H9 (cell line): ENCODE results near the gene WDR5. TPM values are rescaled to one million over a fixed set of nuclear protein-coding genes. Genes with fewer than 3 reads are reported as not detected.

Source experiments
- DNase-seq: peaks from one replicate; pipeline ENCODE4 v3.0.0-alpha.2; 2017
- H2AFZ ChIP-seq: one replicate; pipeline ENCODE4 v1.6.1; 2013; ENCODE audit warnings: mild to moderate bottlenecking, low read length, control low read depth, moderate library complexity
- H2AK5ac ChIP-seq: 2 replicates; pipeline ENCODE4 v1.6.1; 2013; ENCODE audit warnings: low read length, control low read depth, mixed read lengths; ENCODE audit not compliant: insufficient read length
- H2BK120ac ChIP-seq: one replicate; pipeline ENCODE4 v1.6.1; 2013; ENCODE audit warnings: low read depth, mild to moderate bottlenecking, low read length, control low read depth, inconsistent platforms; ENCODE audit not compliant: poor library complexity, severe bottlenecking
- H2BK12ac ChIP-seq: 2 replicates; pipeline ENCODE4 v1.6.1; 2013; ENCODE audit warnings: low read length, control low read depth, mixed read lengths, low read depth; ENCODE audit not compliant: insufficient read length
- H2BK15ac ChIP-seq: 2 replicates; pipeline ENCODE4 v1.6.1; 2013; ENCODE audit warnings: low read depth, low read length, control low read depth
- H2BK20ac ChIP-seq: one replicate; pipeline ENCODE4 v1.6.1; 2013; ENCODE audit warnings: low read depth, mild to moderate bottlenecking, low read length, control low read depth, inconsistent platforms; ENCODE audit not compliant: poor library complexity, severe bottlenecking
- H2BK5ac ChIP-seq: 2 replicates; pipeline ENCODE4 v1.6.1; 2013; ENCODE audit warnings: low read length, control low read depth, mixed read lengths; ENCODE audit not compliant: insufficient read length
- H3K14ac ChIP-seq: 2 replicates; pipeline ENCODE4 v1.6.1; 2013; ENCODE audit warnings: low read length, control low read depth; ENCODE audit not compliant: insufficient read depth
- H3K18ac ChIP-seq: 2 replicates; pipeline ENCODE4 v1.6.1; 2013; ENCODE audit warnings: low read depth, mild to moderate bottlenecking, mixed read lengths, low read length, control low read depth; ENCODE audit not compliant: insufficient read length
- H3K23ac ChIP-seq: 2 replicates; pipeline ENCODE4 v1.6.1; 2013; ENCODE audit warnings: low read length, control low read depth, mixed read lengths, low read depth; ENCODE audit not compliant: insufficient read length
- H3K23me2 ChIP-seq: 2 replicates; pipeline ENCODE4 v1.6.1; 2013; ENCODE audit warnings: low read depth, mild to moderate bottlenecking, mixed read lengths, low read length, control low read depth; ENCODE audit not compliant: insufficient read length, poor library complexity, severe bottlenecking
- H3K27ac ChIP-seq: 2 replicates; pipeline ENCODE4 v1.5.1; 2013; ENCODE audit warnings: low read length, control low read depth, mixed read lengths, low read depth; ENCODE audit not compliant: insufficient read length
- H3K27me3 ChIP-seq: 2 replicates; pipeline ENCODE4 v1.6.1; 2013; ENCODE audit warnings: low read length, control low read depth, inconsistent platforms; ENCODE audit not compliant: insufficient read depth
- H3K4ac ChIP-seq: 2 replicates; pipeline ENCODE4 v1.6.1; 2013; ENCODE audit warnings: low read depth, mild to moderate bottlenecking, control low read depth, inconsistent platforms, low read length, moderate library complexity
- H3K4me1 ChIP-seq: 2 replicates; pipeline ENCODE4 v1.6.1; 2013; ENCODE audit warnings: low read length, control low read depth, inconsistent platforms; ENCODE audit not compliant: insufficient read depth
- H3K4me2 ChIP-seq: 2 replicates; pipeline ENCODE4 v1.6.1; 2013; ENCODE audit warnings: low read length, control low read depth, mixed read lengths; ENCODE audit not compliant: insufficient read length, insufficient read depth
- H3K56ac ChIP-seq: 2 replicates; pipeline ENCODE4 v1.6.1; 2013; ENCODE audit warnings: low read depth, mild to moderate bottlenecking, mixed read lengths, low read length, control low read depth; ENCODE audit not compliant: insufficient read length
- H3K79me1 ChIP-seq: 2 replicates; pipeline ENCODE4 v1.6.1; 2013; ENCODE audit warnings: low read depth, mild to moderate bottlenecking, moderate library complexity, low read length, control low read depth, inconsistent platforms; ENCODE audit not compliant: insufficient read depth, poor library complexity, severe bottlenecking
- H3K79me2 ChIP-seq: 2 replicates; pipeline ENCODE4 v1.6.1; 2013; ENCODE audit warnings: low read length, control low read depth, inconsistent platforms; ENCODE audit not compliant: insufficient read depth
- H3K9ac ChIP-seq: 2 replicates; pipeline ENCODE4 v1.6.1; 2013; ENCODE audit warnings: low read length, control low read depth, mixed read lengths; ENCODE audit not compliant: insufficient read length; ENCODE audit errors: extremely low read depth
- H3K9me3 ChIP-seq: one replicate; pipeline ENCODE4 v1.6.1; 2013; ENCODE audit warnings: low read depth, low read length, inconsistent platforms; ENCODE audit not compliant: control insufficient read depth
- H3T11ph ChIP-seq: one replicate; pipeline ENCODE4 v1.6.1; 2013; ENCODE audit warnings: mild to moderate bottlenecking, low read length, control low read depth, inconsistent platforms
- H4K20me1 ChIP-seq: one replicate; pipeline ENCODE4 v1.6.1; 2013; ENCODE audit not compliant: control insufficient read depth, insufficient read length, insufficient read depth
- H4K5ac ChIP-seq: 2 replicates; pipeline ENCODE4 v1.6.1; 2013; ENCODE audit warnings: low read depth, mild to moderate bottlenecking, mixed read lengths, low read length, control low read depth; ENCODE audit not compliant: insufficient read length
- H4K8ac ChIP-seq: replicated peaks from 2 replicates; pipeline ENCODE4 v1.6.1; 2013; ENCODE audit warnings: low read length, control low read depth, mixed read lengths, low read depth; ENCODE audit not compliant: insufficient read length
- H4K91ac ChIP-seq: 2 replicates; pipeline ENCODE4 v1.6.1; 2013; ENCODE audit warnings: low read depth, mild to moderate bottlenecking, moderate library complexity, mixed read lengths, low read length, control low read depth; ENCODE audit not compliant: insufficient read length
- H3K27ac Mint-ChIP-seq, 3 experiments: 2 replicates in 2 of 3; 3 replicates in 1 of 3; pipeline ENCODE4 v1.8.0; 2020 to 2021; ENCODE audit warnings: mixed read lengths in 3 of 3, mild to moderate bottlenecking in 1 of 3, moderate library complexity in 1 of 3
- H3K27me3 Mint-ChIP-seq: 2 replicates; pipeline ENCODE4 v1.8.0; 2021; ENCODE audit warnings: low read depth, mild to moderate bottlenecking, moderate library complexity, mixed read lengths
- H3K36me3 Mint-ChIP-seq, 3 experiments: 2 replicates in 2 of 3; 3 replicates in 1 of 3; pipeline ENCODE4 v1.8.0; 2020 to 2021; ENCODE audit warnings: low read depth in 3 of 3, mixed read lengths in 3 of 3; ENCODE audit not compliant: insufficient read depth in 1 of 3
- H3K4me1 Mint-ChIP-seq, 2 experiments: 2 replicates each; pipeline ENCODE4 v1.8.0; 2020; ENCODE audit warnings: mixed read lengths in 2 of 2
- H3K4me3 Mint-ChIP-seq, 2 experiments: 2 replicates in 1 of 2; 3 replicates in 1 of 2; pipeline ENCODE4 v1.8.0; 2020 to 2021; ENCODE audit warnings: mild to moderate bottlenecking in 2 of 2, mixed read lengths in 2 of 2, moderate library complexity in 1 of 2
- H3K9me3 Mint-ChIP-seq, 2 experiments: 2 replicates in 1 of 2; 3 replicates in 1 of 2; pipeline ENCODE4 v1.8.0; 2020; ENCODE audit warnings: mild to moderate bottlenecking in 2 of 2, mixed read lengths in 2 of 2, moderate library complexity in 1 of 2
- WGBS: extraction: QIAGEN DNeasy Blood & Tissue Kit; methylation state at CpG from one replicate; pipeline ENCODE4 v1.1.7; 2013; ENCODE audit warnings: missing lambda C conversion rate, low lambda C conversion rate, mixed read lengths; ENCODE audit not compliant: insufficient read length; ENCODE audit errors: extremely low coverage; 5-methylcytosine and 5-hydroxymethylcytosine counted together
- total RNA-seq: library from RNA; stranded (reverse); gene quantifications from 2 replicates; pipeline ENCODE4 v1.2.1, GENCODE V29; 2021
- TF ChIP-seq, protein P1 (sequence below): fragments of 200-600 bp; sonication (generic); conservative IDR thresholded peaks from 3 replicates; pipeline ENCODE4 v1.8.0; 2021; ENCODE audit warnings: antibody characterized with exemption, mild to moderate bottlenecking

The WDR5 gene
- total RNA-seq, 1 experiment from 2014 or later: 72.3 TPM

DNA sequence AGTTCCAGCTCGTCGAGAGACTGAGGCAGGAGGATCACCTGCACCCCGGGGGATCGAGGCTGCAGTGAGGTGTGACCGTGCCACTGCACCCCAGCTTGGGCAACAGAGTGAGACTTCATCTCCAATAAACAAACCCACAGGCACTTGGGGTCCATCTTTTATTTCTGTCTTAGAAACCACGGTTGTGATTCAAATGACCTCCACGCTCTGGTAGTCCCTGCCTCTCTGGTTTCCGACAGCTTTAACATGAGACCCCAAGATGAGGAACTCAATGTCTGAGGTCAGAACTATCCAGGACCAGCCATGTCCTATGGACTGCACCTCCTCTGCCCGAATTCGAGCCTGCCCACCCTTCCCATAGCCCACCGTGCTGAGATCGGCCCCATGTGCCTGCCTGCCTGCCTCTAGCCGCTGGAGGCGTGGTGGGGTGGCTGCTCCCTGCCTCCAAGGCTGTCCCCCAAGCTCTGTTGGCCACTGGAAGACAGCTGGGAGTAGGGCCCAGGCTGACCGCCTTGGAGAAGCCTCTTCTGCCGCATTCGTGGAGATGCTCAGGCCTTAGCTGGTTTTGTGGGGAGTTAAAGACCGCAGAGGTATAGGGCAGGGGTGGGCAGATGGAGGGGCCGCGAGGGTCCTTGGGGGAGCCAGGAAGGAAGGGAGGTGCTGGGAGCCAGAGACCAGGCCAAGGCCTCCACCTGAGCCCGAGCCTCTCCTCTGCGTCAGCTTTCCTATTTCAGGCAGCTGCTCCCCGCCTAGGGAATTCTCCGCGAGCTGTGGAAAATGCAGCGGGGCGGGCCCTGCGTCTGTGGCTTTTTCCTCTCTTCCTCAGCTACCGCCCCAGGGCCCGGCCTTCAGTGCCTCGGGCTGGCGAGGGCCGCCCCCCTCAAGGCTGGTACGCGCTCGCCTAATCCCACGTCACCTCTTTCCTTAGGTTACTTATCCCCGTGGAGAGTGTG, 6.9 kb upstream of the WDR5 start:
- Mint-ChIP-seq H3K36me3 (no peaks in the 10 kb centered on the region), H3K4me1 (peaks cover 23 to 29% of the 10 kb centered on the region in 2 experiments), H3K27me3 (no peaks in the 10 kb centered on the region; the same call in none of the 2 replicates), H3K9me3 (no peaks in the 10 kb centered on the region), H3K4me3 (no peak overlapping the region; a peak in 1 of 5 replicates), H3K27ac (peak overlapping the region in 1 of 3 experiments; percentile 36; a peak in 1 of 7 replicates)
- no peaks in the 10 kb centered on the region for H3K79me2 ChIP-seq
- H3K9ac ChIP-seq: no peak overlapping the region
- no peak overlapping the region for H3K23ac ChIP-seq
- TF ChIP-seq, protein P1, sequence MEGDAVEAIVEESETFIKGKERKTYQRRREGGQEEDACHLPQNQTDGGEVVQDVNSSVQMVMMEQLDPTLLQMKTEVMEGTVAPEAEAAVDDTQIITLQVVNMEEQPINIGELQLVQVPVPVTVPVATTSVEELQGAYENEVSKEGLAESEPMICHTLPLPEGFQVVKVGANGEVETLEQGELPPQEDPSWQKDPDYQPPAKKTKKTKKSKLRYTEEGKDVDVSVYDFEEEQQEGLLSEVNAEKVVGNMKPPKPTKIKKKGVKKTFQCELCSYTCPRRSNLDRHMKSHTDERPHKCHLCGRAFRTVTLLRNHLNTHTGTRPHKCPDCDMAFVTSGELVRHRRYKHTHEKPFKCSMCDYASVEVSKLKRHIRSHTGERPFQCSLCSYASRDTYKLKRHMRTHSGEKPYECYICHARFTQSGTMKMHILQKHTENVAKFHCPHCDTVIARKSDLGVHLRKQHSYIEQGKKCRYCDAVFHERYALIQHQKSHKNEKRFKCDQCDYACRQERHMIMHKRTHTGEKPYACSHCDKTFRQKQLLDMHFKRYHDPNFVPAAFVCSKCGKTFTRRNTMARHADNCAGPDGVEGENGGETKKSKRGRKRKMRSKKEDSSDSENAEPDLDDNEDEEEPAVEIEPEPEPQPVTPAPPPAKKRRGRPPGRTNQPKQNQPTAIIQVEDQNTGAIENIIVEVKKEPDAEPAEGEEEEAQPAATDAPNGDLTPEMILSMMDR: no peak
- H3T11ph ChIP-seq: no peak overlapping the region
- H2AFZ ChIP-seq: no peak overlapping the region
- H3K14ac ChIP-seq: no peak overlapping the region
- WGBS: no CpG with 5 or more reads among the region's 38 CpGs
- no peak overlapping the region for H2BK5ac ChIP-seq
- no peak overlapping the region for H2BK120ac ChIP-seq
- no peak overlapping the region for H4K5ac ChIP-seq
- H2BK15ac ChIP-seq: no peak overlapping the region
- H4K8ac ChIP-seq: peak overlapping the region; percentile 44
- H3K18ac ChIP-seq: no peak overlapping the region
- H4K20me1 ChIP-seq: no peaks in the 10 kb centered on the region
- DNase-seq: no peak
- H3K4me1 ChIP-seq: peaks cover 4% of the 10 kb centered on the region; the same call in 1 of the 2 replicates
- H3K4ac ChIP-seq: no peak overlapping the region
- H3K9me3 ChIP-seq: no peaks in the 10 kb centered on the region
- no peak overlapping the region for H4K91ac ChIP-seq
- no peaks in the 10 kb centered on the region for H3K23me2 ChIP-seq
- H3K79me1 ChIP-seq: no peaks in the 10 kb centered on the region
- no peak overlapping the region for H3K27ac ChIP-seq
- peak overlapping the region; percentile 78 for H2BK12ac ChIP-seq
- H3K4me2 ChIP-seq: no peak overlapping the region
- H2BK20ac ChIP-seq: no peak overlapping the region
- H3K56ac ChIP-seq: no peak overlapping the region
- H2AK5ac ChIP-seq: no peak overlapping the region
- H3K27me3 ChIP-seq: no peaks in the 10 kb centered on the region
